GM08714 (cell line): ENCODE measurements around the gene CD151.

Source experiments
- H3K4me3 ChIP-seq: fragments of 200-500 bp; sonication (Bioruptor generic); 2 replicates; pipeline ENCODE4 v1.5.1; 2014; ENCODE audit warnings: mild to moderate bottlenecking, low read length, inconsistent platforms
- ZNF274 ChIP-seq: IDR thresholded peaks from 2 replicates; pipeline ENCODE4 v1.6.1; 2012; ENCODE audit warnings: mild to moderate bottlenecking, low read depth, low read length

CD151 gene

GRCh38 chr11:863023-863909, 30.5 kb downstream of the CD151 start:
- H3K4me3 ChIP-seq, result no peak overlapping the region
- no peak for TF ChIP-seq ZNF274

- no peak overlapping the region for H3K4me3 ChIP-seq
- no peak for TF ChIP-seq ZNF274
Observed at GRCh38 chr11:863910-864827, 31.4 kb downstream of the CD151 start.

GRCh38 chr11:864898-865297, 32.1 kb downstream of the CD151 start:
- TF ChIP-seq ZNF274, result no peak
- no peak overlapping the region for H3K4me3 ChIP-seq

- TF ChIP-seq ZNF274, result no peak
- H3K4me3 ChIP-seq, result no peak overlapping the region
Observed at GRCh38 chr11:865462-866430, 33.0 kb downstream of the CD151 start.

GRCh38 chr11:866481-866880, 33.7 kb downstream of the CD151 start:
- TF ChIP-seq ZNF274, result no peak
- no peak overlapping the region for H3K4me3 ChIP-seq

- no peak for TF ChIP-seq ZNF274
- no peak overlapping the region for H3K4me3 ChIP-seq
Observed at GRCh38 chr11:867856-868358, 35.2 kb downstream of the CD151 start.

- TF ChIP-seq ZNF274, result no peak
- H3K4me3 ChIP-seq, result no peak overlapping the region
Observed at GRCh38 chr11:868394-868793, 35.6 kb downstream of the CD151 start.

GRCh38 chr11:868802-869201, 36.0 kb downstream of the CD151 start:
- no peak for TF ChIP-seq ZNF274

GRCh38 chr11:869399-870126, 36.8 kb downstream of the CD151 start:
- no peak overlapping the region for H3K4me3 ChIP-seq
- TF ChIP-seq ZNF274, result no peak

More at GRCh38 chr11:868802-869201, 36.0 kb downstream of the CD151 start:
- H3K4me3 ChIP-seq, result no peak overlapping the region

- H3K4me3 ChIP-seq, result no peak overlapping the region
- no peak for TF ChIP-seq ZNF274
Observed at GRCh38 chr11:870127-870413, 37.3 kb downstream of the CD151 start.

GRCh38 chr11:870418-870817, 37.7 kb downstream of the CD151 start:
- no peak for TF ChIP-seq ZNF274
- no peak overlapping the region for H3K4me3 ChIP-seq

GRCh38 chr11:871472-871871, 38.7 kb downstream of the CD151 start:
- no peak overlapping the region for H3K4me3 ChIP-seq
- no peak for TF ChIP-seq ZNF274

- no peak for TF ChIP-seq ZNF274
Observed at GRCh38 chr11:872799-873198, 40.0 kb downstream of the CD151 start.

GRCh38 chr11:873706-874105, 41.0 kb downstream of the CD151 start:
- no peak for TF ChIP-seq ZNF274
- no peak overlapping the region for H3K4me3 ChIP-seq

More at GRCh38 chr11:872799-873198, 40.0 kb downstream of the CD151 start:
- no peak overlapping the region for H3K4me3 ChIP-seq
